ENCODE data around the gene KDM4B. TPM values are rescaled to one million over a fixed set of nuclear protein-coding genes. Genes with fewer than 3 reads are reported as not detected.

The KDM4B gene
- total RNA-seq, 4 donors from 2014 or later, result 18.4 to 94.7 (median 25.6) TPM

DNA sequence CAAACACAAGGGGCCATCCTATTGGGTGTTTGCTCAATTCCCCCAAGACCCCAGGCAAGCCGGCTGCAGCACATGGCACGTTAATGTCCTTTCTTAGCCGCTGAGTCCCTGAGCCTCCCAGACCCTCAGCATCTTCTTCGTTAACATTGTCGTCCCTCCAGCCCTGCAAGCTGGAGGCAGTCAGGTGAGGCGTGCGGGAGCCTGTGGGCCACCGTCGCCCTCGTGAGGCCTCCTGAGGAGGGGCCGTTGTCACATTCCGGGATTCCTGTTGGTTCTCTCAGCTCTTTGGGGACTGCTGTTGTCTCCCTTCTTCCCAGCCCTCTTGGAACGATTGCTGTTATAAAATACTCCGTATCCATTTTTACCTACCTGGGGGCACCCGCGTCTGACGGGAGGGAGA, 140.6 kb downstream of the KDM4B start:
- Histone ChIP-seq H3K4me3 (no peak overlapping the region), H3K9me3 (no peaks in the 10 kb centered on the region), H3K4me1 (no peaks in the 10 kb centered on the region), H3K36me3 (no peaks in the 10 kb centered on the region), H3K27me3 (no peaks in the 10 kb centered on the region), H3K27ac (no peak overlapping the region)
- intact Hi-C loops (cut with DNase I; ENCODE audit: low total_unique reads), result no loop called here
- TF ChIP-seq POLR2A (IDR thresholded peaks at IDR 0.05), result no peak
- TF ChIP-seq, protein P1, sequence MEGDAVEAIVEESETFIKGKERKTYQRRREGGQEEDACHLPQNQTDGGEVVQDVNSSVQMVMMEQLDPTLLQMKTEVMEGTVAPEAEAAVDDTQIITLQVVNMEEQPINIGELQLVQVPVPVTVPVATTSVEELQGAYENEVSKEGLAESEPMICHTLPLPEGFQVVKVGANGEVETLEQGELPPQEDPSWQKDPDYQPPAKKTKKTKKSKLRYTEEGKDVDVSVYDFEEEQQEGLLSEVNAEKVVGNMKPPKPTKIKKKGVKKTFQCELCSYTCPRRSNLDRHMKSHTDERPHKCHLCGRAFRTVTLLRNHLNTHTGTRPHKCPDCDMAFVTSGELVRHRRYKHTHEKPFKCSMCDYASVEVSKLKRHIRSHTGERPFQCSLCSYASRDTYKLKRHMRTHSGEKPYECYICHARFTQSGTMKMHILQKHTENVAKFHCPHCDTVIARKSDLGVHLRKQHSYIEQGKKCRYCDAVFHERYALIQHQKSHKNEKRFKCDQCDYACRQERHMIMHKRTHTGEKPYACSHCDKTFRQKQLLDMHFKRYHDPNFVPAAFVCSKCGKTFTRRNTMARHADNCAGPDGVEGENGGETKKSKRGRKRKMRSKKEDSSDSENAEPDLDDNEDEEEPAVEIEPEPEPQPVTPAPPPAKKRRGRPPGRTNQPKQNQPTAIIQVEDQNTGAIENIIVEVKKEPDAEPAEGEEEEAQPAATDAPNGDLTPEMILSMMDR (IDR thresholded peaks at IDR 0.05), result no peak
- DNase-seq, result no peak

DNA sequence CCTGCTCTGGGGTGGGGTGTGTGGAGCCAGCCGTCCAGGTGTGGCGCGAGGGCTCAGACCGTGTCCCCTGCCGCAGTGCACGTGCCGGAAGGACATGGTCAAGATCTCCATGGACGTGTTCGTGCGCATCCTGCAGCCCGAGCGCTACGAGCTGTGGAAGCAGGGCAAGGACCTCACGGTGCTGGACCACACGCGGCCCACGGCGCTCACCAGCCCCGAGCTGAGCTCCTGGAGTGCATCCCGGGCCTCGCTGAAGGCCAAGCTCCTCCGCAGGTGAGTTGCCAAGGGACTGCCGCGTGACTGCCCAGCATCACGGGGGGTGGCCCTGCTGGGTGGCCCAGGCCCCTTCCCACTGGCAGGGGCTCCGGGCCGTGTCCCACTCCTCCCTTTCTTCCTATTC, 141.6 kb downstream of the KDM4B start:
- intact Hi-C loops (cut with DNase I; ENCODE audit: low total_unique reads), result no loop called here
- no peak for DNase-seq
- Histone ChIP-seq H3K36me3 (no peaks in the 10 kb centered on the region), H3K27me3 (no peaks in the 10 kb centered on the region), H3K9me3 (no peaks in the 10 kb centered on the region), H3K4me1 (no peaks in the 10 kb centered on the region), H3K27ac (no peak overlapping the region), H3K4me3 (no peak overlapping the region)
- TF ChIP-seq, protein P1 (IDR thresholded peaks at IDR 0.05), result no peak
- no peak for TF ChIP-seq POLR2A (IDR thresholded peaks at IDR 0.05)

DNA sequence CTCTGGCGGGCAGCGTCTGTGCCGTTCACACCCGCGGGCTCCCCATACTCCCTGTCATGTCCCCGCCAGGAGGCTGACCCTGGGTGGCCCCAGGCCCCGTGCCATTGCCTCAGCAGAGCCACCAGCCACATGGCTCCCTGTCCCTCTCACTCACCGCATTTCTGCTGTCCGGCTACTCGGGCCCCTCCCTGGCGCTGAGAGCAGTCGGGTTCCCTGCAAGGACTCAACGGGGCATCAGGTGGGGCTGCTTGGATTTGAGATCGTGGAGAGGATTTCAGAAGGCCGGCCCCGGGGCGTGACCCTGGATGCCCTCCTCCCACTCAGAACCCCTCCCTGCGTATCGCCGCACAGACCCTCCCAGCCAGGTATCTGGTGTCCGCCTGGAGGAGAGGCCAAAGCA, 142.1 kb downstream of the KDM4B start:
- no peak for DNase-seq
- Histone ChIP-seq H3K36me3 (no peaks in the 10 kb centered on the region), H3K4me1 (no peaks in the 10 kb centered on the region), H3K27me3 (no peaks in the 10 kb centered on the region), H3K9me3 (no peaks in the 10 kb centered on the region), H3K27ac (no peak overlapping the region), H3K4me3 (no peak overlapping the region)
- intact Hi-C loops (cut with DNase I; ENCODE audit: low total_unique reads), result no loop called here
- TF ChIP-seq POLR2A (IDR thresholded peaks at IDR 0.05), result no peak
- TF ChIP-seq, protein P1 (IDR thresholded peaks at IDR 0.05), result no peak

DNA sequence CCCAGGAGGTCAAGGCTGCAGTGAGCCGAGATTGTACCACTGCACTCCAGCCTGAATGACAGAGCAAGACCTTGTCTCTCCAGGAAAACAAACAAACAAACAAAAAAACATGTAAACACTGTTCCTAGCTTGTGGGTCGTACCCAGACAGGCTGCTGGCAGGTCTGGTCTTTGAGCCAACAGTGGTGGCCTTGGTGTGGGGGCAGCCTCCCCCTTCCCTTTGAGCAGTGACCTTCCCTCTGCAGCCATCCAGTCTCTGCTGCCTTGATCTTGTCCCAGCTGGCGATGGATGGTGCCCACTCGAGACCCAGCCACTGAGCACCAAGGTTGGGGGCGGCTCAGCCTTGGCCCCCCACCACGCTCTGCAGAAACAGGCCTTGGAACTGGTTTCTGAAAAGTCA, 143.3 kb downstream of the KDM4B start:
- no peaks in the 10 kb centered on the region for H3K36me3 ChIP-seq
- H3K4me3 ChIP-seq, result no peak overlapping the region
- no peaks in the 10 kb centered on the region for H3K27me3 ChIP-seq
- TF ChIP-seq, protein P1 (IDR thresholded peaks at IDR 0.05), result no peak
- no peak overlapping the region for H3K27ac ChIP-seq
- intact Hi-C loops (cut with DNase I; ENCODE audit: low total_unique reads), result no loop called here
- no peaks in the 10 kb centered on the region for H3K9me3 ChIP-seq
- H3K4me1 ChIP-seq, result no peaks in the 10 kb centered on the region
- DNase-seq, result no peak

DNA sequence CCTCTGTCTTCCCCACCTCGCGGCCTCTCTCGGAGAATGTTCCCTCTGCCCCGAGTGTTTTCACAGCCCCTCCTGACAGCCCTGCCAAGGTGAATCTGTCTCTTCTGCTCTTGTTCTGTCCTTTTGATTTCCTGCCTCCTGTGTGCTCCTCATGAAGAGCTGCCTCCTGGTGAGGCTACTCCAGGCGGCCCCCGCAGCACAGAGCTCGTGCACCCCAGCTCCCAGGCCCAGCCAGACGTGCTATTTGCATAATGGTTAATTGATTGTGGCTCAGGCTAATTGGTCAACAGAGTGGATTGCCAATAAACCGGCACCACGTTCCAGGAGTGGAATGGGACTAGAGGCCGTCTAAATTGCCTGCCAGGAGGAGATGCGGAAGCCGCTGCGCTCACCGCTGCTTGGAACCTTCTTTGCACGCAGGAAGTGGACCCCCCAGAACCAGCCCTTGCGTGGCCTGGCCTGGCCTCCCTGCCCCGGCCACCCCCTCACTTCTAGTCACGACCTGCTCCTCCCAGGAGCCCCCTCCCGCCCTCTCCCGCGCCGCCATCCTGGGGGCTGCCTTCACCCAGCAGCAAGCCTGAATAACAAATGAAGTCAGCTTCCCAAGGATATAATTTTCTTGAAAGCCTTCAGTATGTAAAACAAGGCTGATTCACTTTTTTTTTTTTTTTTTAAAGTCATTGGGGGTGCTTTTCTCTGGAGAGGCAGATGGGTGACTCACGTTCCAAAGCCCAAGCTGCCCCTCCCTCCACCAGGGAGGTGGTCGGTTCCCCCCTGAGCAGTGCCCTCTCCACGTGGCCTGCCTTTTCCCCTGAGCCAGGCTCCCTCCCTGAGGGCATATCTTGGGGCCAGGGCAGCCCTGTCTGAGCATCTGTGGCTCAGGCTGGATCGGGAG, 144.0 kb downstream of the KDM4B start:
- Histone ChIP-seq H3K27ac (no peak overlapping the region), H3K36me3 (no peaks in the 10 kb centered on the region), H3K9me3 (no peaks in the 10 kb centered on the region), H3K4me3 (no peak overlapping the region), H3K27me3 (no peaks in the 10 kb centered on the region), H3K4me1 (no peaks in the 10 kb centered on the region)
- intact Hi-C loops (cut with DNase I; ENCODE audit: low total_unique reads), result no loop called here
- TF ChIP-seq POLR2A (IDR thresholded peaks at IDR 0.05), result no peak
- DNase-seq, result no peak

Measured in uterus (tissue), 4 donors.